ENCODE results near the gene ADK.

DNA sequence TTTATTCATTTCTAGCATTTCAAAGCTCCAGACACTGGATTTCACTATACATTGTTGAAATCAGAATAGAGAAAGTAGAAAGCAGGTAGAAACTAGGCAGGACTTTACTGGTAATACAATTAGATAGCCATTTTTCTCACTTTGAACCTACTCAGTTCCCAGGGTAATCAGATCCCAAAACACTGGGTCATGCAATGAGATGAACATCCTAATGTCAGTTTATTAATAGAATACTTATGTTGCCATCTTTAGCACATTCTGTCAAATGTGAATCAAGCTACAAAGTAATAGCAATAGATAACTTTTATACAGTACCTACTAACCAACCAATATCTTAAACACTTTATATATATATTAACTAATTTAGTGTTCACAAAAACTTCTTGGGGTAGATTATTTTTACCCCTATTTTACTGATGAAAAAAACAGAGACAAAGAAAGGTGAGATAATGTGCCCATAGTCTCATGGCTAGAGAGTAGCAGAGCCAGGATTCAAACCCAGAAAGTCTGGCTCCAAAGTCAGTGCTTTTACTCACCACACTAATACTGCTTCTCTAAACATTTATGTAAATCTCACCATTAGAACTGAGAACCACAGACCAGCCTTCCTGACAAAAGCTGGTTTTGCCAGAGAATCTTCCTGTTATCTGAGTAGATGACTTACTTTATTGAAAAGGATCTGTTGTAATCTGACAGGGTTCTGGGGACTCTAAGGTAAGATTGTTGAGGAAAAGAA is 521.6 kb downstream of the ADK start:
- no peak for TF ChIP-seq POLR2A (IDR thresholded peaks at IDR 0.05)
- TF ChIP-seq POLR2AphosphoS5 (IDR thresholded peaks at IDR 0.05) = no peak
- TF ChIP-seq CTCF (IDR thresholded peaks at IDR 0.05) = no peak

Data from breast epithelium (tissue), 3 donors.